SK-N-SH (cell line): ENCODE data around the gene DCAF8.

Source experiments
- EZH2phosphoT487 ChIP-seq: fragments of 200-600 bp; sonication (generic); IDR thresholded peaks from 2 replicates; pipeline ENCODE4 v1.6.1; 2017; ENCODE audit warnings: low read depth, mixed run types, mild to moderate bottlenecking, antibody characterized with exemption, moderate library complexity, borderline replicate concordance
- GATA2 ChIP-seq: sonication (generic); formaldehyde crosslinking; IDR thresholded peaks from 2 replicates; pipeline ENCODE4 v1.5.0; 2020; ENCODE audit warnings: mild to moderate bottlenecking, missing genetic modification reagents
- JUND ChIP-seq: IDR thresholded peaks from 2 replicates; pipeline ENCODE4 v1.4.0; 2012
- POLR2AphosphoS5 ChIP-seq: IDR thresholded peaks from 2 replicates; pipeline ENCODE4 v1.6.1; 2012; ENCODE audit warnings: low read depth, low read length
- SIN3A ChIP-seq: IDR thresholded peaks from 2 replicates; pipeline ENCODE4 v1.6.1; 2012; ENCODE audit warnings: low read depth, mild to moderate bottlenecking, low read length, moderate library complexity, borderline replicate concordance
- SMC3 ChIP-seq: IDR thresholded peaks from 2 replicates; pipeline ENCODE4 v1.6.1; 2012; ENCODE audit warnings: low read depth, low read length, improper control_type of control experiment
- TAF1 ChIP-seq: IDR thresholded peaks from 2 replicates; pipeline ENCODE4 v1.6.1; 2012; ENCODE audit warnings: low read depth, mild to moderate bottlenecking, low read length, moderate library complexity, borderline replicate concordance
- TF ChIP-seq, protein P1 (sequence below): fragments of 200-600 bp; sonication (generic); IDR thresholded peaks from 2 replicates; pipeline ENCODE4 v1.6.1; 2017; ENCODE audit warnings: antibody characterized with exemption, mild to moderate bottlenecking, moderate library complexity
- TF ChIP-seq, protein P2 (sequence below): IDR thresholded peaks from 2 replicates; pipeline ENCODE4 v1.4.0; 2012; ENCODE audit warnings: low read depth
- TF ChIP-seq, protein P3 (sequence below): fragments of 150-350 bp; IDR thresholded peaks from 2 replicates; pipeline ENCODE4 v1.6.1; 2016; ENCODE audit warnings: mild to moderate bottlenecking, low read depth, low read length

DNA sequence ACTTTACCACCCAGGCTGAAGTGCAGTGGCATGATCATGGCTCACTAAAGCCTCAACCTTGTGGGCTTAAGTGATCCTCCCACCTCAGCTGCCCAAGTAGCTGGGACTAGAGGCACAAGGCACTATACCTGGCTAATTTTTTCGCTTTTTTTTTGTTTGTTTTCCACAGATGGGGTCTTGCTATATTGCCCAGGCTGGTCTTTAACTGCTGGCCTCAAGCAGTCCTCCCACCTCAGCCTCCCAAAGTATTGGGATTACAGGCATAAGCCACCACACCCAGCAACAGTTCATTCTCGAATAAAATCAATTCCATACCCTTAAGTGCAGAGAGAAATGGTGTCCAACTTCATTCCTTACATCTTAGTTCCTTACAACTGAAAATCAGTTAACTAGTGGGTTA is 24.8 kb downstream of the DCAF8 start:
- TF ChIP-seq, protein P1, sequence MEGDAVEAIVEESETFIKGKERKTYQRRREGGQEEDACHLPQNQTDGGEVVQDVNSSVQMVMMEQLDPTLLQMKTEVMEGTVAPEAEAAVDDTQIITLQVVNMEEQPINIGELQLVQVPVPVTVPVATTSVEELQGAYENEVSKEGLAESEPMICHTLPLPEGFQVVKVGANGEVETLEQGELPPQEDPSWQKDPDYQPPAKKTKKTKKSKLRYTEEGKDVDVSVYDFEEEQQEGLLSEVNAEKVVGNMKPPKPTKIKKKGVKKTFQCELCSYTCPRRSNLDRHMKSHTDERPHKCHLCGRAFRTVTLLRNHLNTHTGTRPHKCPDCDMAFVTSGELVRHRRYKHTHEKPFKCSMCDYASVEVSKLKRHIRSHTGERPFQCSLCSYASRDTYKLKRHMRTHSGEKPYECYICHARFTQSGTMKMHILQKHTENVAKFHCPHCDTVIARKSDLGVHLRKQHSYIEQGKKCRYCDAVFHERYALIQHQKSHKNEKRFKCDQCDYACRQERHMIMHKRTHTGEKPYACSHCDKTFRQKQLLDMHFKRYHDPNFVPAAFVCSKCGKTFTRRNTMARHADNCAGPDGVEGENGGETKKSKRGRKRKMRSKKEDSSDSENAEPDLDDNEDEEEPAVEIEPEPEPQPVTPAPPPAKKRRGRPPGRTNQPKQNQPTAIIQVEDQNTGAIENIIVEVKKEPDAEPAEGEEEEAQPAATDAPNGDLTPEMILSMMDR: no peak
- TF ChIP-seq, protein P2, sequence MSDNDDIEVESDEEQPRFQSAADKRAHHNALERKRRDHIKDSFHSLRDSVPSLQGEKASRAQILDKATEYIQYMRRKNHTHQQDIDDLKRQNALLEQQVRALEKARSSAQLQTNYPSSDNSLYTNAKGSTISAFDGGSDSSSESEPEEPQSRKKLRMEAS: no peak
- TF ChIP-seq TAF1 (no peak), SMC3 (no peak), JUND (no peak), POLR2AphosphoS5 (no peak), SIN3A (no peak), EZH2phosphoT487 (no peak), GATA2 (CRISPR knock-in tag) (no peak)
- TF ChIP-seq, protein P3, sequence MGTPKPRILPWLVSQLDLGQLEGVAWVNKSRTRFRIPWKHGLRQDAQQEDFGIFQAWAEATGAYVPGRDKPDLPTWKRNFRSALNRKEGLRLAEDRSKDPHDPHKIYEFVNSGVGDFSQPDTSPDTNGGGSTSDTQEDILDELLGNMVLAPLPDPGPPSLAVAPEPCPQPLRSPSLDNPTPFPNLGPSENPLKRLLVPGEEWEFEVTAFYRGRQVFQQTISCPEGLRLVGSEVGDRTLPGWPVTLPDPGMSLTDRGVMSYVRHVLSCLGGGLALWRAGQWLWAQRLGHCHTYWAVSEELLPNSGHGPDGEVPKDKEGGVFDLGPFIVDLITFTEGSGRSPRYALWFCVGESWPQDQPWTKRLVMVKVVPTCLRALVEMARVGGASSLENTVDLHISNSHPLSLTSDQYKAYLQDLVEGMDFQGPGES: no peak
